Measurements from ENCODE around the gene TP53BP1.

GRCh38 chr15:43449981-43450380 is 43.0 kb downstream of the TP53BP1 start:
- TF ChIP-seq POLR2A (IDR thresholded peaks at IDR 0.05; ENCODE audit: low read length) (no peak), GATA1 (IDR thresholded peaks at IDR 0.05; ENCODE audit: low read depth, low read length) (no peak)

All from erythroblast (primary cell).